Activated CD4-positive, alpha-beta T cell treated with anti-CD3 and anti-CD28 coated beads, Interleukin-2, amount 50 U/mL, for 48 hours (primary cell): ENCODE data around the gene GTPBP2.
"Not testable (repeated sequence)": the region's sequence is repeated elsewhere in the genome, so short reads cannot be mapped to it uniquely, and the experiment has no call there.

Experiments
- DNase-seq, 2 experiments: peaks; one replicate each; pipeline ENCODE4 v3.0.0-alpha.2; 2020

Gene GTPBP2

DNA sequence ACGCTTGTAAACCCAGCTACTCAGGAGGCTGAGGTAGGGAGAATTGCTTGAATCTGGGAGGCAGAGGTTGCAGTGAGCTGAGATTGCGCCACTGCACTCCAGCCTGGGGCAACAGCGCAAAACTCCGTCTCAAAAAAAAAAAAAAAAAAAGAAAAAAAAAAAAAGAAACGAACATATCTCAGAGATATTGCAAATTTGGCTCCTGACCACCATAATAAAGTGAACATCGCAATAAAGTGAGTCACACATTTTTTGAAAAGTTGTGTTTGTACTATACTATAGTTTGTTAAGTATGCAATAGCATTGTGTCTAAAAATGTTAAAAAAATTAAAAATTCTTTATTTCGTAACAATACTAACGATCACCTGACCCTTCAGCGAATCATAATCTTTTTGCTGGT, 29.1 kb upstream of the GTPBP2 start:
- DNase-seq, result no peak

DNA sequence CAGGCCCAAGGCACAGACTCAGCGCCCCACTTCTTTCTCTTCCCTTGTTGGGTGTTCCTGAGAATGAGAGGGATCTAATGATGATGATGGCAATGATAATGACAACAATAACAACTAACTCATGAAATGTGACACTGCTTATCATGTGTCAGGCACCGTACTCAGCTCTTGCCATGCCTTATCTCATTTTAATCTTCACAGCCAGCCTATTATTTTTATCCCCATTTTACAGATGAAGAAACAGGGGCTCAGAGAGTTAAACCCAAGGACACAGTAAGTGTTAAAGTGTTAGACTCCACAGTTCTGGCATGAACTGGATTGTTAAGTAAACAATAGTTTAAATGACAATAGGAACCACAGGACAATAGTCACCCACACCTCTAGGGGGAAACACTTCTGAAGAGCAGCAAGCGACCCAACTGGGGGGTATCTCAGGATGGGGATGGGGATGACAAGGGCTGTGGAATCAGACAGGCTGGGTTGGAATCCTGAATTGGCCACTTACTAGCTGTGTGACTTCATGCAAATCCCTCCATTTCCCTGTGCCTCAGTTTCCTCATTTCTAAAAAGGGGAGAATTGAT, 28.2 kb upstream of the GTPBP2 start:
- DNase-seq, result no peak

DNA sequence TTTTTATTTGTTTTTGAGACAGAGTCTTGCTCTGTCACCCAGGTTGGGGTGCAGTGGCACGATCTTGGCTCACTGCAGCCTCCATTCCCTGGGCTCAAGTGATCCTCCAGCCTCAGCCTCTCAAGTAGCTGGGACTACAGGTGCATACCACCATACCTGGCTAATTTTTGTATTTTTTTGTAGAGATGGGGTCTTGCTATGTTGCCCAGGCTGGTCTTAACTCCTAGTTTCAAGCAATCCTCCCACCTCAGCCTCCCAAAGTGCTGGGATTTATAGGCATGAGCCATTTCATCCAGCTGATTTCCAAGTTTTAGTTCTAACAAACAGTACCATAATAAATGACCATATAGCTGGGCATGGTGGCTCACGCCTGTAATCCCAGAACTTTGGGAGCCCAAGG, 23.8 kb upstream of the GTPBP2 start:
- not testable (repeated sequence) for DNase-seq

DNA sequence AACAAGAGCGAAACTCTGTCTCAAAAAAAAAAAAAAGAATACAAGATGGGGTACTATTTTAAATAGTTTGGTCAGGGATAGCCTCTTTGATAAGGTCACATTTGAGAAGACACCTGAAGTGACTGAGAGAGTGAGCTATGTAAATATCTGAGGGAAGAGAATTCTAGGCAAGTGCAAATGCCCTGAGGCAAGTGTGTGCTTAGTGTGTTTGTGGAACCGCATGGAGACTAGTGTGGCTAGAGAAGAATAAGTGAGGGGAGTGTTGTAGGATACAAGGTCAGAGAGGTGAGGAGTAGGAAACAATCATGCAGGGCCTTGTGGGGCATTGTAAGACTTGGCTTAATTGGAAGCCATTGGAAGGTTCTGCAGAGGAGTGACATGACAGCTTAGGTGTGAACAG, 19.2 kb upstream of the GTPBP2 start:
- DNase-seq, result no peak

DNA sequence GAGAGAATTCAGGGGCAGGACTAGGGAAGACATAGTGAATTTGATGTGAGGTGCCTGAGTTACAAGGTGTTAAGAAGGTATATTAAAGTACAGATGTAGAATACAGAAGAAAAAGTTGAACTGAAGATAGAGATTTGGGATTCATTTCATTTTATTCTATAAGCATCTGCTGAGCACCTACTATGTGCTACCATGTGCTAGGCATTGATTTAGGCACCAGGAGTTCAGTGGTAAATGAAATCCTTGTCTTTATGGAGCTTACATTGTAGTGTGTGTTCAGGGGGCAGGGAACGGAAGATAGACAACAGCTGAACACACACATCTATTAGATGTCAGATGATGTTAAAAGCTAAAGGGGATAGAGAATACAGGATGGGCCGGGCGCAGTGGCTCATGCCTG, 18.5 kb upstream of the GTPBP2 start:
- DNase-seq, result no peak

DNA sequence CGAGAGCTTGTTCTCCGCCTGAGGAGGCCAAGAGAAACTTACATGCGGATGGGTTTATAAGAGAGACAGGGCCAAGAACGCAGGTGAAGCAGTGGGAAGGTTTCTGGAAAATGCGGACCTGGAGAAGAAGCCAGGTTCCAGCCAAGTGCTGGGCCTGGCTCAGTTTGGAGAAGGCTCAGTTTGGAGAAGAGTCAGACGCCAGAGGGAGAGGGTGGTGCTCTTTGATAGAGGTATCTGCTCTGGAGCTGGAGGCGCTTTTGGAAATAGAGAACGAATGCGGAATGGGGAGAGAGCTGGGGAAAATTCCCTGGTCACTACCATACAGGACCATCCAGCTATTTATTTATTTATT, 16.5 kb upstream of the GTPBP2 start:
- no peak for DNase-seq

DNA sequence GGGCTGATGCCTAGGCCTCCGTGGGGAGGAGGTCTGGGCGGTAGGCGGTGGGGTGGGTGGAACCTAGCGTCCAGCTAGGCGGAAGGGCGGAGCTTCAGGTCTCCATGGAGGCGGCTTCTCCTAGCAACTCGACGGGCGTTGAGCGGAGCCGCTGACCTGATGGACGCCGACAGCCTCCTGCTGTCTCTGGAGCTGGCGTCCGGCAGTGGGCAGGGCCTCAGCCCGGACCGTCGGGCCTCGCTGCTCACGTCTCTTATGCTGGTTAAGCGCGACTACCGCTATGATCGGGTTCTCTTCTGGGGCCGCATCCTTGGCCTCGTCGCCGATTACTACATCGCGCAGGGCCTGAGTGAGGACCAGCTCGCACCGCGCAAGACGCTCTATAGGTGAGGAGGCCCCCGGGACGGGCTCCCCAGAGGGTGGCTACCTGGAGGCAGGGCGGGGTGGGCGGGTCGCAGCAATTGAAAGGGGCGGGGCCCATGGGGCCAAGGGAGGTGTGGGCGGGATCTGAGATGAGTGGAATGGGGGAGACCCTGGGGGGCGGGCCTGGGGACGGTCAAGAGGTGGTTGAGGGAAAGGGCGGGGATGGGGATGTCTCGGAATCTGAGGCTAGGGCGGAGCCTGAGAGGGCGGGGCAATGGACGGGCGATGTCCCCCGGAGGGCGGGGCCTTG, 16.0 kb upstream of the GTPBP2 start, which contains the start of gene RSPH9:
RSPH9 (plus strand) TSS at position 97 of the 673 bp plus-strand sequence; CDS start at position 160, 63 bp downstream.
- DNase-seq, result peak; percentile 72 to 79

DNA sequence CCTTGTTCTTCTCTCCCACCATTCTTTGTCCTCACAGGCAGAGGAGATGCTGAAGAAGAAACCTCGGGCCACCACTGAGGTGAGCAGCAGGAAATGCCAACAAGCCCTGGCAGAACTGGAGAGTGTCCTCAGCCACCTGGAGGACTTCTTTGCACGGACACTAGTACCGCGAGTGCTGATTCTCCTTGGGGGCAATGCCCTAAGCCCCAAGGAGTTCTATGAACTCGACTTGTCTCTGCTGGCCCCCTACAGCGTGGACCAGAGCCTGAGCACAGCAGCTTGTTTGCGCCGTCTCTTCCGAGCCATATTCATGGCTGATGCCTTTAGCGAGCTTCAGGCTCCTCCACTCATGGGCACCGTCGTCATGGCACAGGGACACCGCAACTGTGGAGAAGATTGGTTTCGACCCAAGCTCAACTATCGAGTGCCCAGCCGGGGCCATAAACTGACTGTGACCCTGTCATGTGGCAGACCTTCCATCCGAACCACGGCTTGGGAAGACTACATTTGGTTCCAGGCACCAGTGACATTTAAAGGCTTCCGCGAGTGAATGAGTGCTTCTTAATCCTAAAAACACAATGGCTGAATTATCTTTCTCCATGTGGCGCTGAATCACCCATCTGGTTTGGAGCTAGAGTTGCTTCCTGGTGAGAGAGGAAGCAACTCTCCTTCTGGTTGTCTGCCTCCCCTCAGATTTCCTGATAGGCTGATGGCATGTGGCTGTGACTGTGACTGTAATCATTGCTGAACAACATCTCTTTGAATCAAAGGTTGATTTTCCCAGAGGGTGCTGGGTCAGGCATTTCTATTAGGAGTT, 11.1 kb upstream of the GTPBP2 start:
- no peak for DNase-seq

DNA sequence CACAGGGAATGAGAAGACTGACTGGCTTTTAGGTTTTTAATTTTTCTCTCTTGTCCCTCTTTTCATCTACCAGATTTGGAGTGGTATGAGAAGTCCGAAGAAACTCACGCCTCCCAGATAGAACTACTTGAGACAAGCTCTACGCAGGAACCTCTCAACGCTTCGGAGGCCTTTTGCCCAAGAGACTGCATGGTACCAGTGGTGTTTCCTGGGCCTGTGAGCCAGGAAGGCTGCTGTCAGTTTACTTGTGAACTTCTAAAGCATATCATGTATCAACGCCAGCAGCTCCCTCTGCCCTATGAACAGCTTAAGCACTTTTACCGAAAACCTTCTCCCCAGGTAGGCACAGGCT, 7.2 kb upstream of the GTPBP2 start:
- DNase-seq, result peak; percentile 5 to 25

DNA sequence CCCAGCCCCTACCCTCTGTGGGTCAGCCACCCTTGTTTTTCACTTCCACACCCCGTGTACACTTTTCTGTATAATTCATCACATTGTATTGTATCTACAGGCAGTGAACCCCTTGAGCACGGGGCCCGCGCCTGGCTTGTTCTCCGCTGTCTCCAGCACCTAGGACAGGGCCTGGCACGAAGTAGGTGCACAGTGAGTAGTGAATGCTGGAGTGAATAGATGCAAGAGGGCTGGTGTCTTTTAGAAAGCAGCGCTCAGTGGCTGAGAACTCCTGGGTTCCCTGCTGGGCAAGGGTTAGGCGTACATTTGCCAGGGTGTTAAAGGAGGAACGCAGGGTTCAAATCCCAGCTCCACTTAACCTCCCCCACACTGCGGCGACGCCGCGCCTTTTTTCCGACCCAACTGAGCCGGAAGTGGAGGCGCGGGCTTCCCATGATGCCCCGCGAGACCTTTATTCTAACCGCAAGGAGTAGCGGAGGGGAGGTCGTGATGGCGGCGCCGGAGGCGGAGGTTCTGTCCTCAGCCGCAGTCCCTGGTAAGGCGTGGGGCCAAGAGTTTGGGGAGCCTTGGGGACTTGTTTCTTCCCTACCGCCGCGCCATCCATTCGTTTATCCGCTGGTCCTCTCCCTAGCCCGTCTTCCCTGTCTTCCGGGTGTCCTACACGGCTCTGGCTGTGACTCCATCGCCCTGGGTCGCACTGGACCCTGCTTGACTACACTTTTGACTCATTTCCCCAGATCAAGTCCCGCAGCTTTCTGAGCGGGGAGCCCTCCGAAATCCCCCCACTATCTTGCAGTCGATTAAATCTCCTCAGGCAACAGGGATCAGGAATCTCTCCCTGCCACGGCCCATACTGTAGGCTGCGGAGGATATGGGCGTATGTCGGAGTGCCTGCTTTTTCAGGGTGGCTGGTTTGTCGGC, 6.6 kb upstream of the GTPBP2 start, which contains the start of gene MAD2L1BP:
MAD2L1BP (plus strand) TSS at position 454 of the 921 bp plus-strand sequence; CDS start at position 490, 36 bp downstream.
- DNase-seq, result peak; percentile 88 to 92

DNA sequence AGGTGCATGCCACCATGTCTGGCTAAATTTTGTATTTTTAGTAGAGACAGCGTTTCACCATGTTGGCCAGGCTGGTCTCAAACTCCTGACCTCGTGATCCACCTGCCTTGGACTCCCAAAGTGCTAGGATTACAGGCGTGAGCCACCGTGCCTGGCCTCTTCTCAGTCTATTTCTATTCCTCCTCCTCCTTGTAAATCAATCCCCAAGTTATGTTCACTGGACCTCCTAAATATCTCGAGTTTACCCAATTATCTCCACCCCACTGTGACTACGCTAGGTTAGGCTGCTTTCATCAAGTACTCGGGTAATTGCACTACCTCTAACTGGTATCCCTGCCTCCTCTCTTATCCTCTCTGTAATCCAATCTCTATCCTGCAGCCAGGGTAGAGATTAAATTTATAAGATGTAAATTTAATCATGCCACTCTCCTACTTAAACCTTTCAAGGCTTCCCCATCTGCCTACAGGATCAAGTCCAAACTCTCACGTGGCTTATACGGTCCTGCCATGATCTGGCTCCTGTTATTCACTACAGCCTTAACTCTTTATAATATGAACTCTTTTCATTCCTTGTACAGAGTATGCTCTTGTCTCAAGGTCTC, 5.7 kb upstream of the GTPBP2 start:
- DNase-seq, result no peak

DNA sequence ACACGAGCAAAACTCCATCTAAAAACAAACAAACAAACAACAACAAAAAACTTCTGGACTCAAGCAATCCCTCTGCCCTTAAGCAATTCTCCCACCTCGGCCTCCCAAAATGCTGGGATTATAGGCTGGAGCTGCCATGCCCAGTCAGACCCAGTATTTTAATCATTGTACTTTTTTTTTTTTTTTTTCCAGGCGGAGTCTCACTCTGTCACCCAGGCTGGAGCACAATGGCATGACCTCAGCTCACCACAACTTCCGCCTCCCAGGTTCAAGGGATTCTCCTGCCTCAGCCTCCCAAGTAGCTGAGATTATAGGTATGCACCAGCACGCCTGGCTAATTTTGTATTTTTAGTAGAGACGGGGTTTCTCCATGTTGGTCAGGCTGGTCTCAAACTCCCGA, 3.9 kb upstream of the GTPBP2 start:
- DNase-seq, result not testable (repeated sequence)

DNA sequence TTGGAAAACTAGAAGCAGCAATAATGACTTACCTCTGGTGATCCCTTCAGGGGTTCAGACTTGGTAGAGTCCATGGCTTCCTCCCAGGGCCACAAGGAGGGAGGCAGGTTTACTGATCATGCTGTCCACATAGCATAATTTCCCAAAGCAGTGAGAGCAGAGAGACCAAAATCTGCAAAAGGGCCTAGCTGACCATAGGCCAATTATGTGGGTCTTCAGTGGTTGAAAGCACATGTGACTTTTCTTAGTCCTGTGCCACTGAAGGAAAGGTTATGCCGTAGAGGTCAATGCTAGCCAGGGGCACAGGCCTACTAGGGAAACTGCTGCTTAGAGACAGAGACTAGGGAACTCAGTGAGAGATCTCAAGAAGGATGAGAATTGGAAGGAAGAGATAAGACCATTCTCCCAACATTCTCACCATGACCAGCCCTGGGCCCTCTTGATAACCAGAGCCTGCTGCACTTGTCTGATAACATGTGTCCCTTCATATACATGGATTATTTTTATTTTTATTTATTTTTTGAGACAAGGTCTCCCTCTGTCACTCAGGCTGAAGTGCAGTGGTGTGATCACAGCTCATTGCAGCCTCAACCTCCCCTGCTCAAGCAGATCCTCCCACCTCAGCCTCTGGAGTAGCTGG, 2.0 kb upstream of the GTPBP2 start:
- no peak for DNase-seq

DNA sequence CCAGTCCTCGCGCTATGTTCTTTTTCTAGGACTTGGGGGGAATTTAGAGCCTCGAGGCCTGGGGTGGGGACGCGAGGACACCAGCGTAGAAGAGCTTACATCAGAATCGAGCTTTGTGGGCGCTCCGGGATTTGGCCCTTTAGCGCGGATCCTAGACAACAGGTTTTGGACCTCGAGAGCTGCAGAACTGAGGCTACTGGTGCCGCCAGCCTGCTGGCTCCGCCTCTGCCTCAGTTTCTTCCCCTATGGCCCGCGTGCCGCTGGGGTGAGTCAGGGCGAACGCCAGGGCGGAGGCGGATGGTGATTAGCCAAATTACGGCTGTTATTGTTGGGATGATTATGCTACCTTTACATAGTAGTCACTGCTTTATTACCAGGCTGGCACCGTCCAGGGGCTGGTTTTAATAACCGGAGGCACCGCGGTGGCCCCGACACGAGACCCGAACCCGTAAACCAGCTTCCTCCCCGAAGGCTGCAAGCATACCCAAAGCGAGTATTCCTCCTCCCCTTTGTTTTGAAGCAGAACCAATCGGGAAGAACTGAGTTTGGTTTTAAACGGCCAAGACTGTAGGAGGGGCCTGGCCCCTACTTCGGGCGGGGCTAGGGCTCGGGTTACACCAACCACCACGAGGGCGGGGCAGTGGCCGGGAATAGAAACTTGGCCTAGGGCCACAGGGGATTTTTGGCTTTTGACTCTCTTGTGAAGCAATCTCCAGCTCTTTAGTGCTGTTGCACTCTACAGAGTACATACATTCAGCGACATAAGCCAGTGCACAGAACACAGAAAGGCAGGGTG, 639 bp upstream of the GTPBP2 start:
- DNase-seq, result peak; percentile 94 to 96

DNA sequence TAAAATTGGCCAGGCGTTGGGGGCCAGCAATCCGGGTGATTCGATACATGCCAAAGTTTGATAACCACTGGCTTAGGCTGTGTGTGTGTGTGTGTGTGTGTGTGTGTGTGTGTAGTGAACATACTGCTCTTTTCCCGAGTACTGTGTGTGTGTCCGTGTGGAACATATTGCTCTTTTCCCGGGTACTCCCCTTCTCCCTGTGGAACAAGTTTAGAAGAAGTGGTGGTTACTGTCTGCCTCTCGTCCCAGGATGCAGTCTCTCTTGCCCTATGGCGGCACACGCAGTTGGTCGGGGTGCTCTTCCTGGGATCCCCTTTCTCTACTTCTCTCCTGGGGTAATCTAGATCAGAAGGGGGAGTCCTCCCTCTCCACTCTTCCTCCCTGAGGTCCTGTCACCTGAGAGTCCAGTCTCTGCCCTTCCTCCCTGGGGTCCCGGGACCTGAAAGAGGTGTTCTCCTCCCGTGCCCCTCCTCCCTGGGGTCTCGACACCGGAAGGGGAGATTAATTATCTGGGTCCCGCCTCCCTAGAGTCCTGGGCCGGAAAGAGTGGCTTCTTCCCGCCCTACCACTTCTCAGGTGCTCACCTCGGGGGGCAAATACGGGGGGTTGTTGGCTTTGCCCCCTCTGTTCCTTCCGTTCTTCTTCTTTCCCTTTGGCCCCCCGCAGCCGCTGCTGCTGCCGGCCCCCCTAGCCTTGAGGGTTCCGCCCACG, 516 bp downstream of the GTPBP2 start:
- peak; percentile 54 to 65 for DNase-seq

DNA sequence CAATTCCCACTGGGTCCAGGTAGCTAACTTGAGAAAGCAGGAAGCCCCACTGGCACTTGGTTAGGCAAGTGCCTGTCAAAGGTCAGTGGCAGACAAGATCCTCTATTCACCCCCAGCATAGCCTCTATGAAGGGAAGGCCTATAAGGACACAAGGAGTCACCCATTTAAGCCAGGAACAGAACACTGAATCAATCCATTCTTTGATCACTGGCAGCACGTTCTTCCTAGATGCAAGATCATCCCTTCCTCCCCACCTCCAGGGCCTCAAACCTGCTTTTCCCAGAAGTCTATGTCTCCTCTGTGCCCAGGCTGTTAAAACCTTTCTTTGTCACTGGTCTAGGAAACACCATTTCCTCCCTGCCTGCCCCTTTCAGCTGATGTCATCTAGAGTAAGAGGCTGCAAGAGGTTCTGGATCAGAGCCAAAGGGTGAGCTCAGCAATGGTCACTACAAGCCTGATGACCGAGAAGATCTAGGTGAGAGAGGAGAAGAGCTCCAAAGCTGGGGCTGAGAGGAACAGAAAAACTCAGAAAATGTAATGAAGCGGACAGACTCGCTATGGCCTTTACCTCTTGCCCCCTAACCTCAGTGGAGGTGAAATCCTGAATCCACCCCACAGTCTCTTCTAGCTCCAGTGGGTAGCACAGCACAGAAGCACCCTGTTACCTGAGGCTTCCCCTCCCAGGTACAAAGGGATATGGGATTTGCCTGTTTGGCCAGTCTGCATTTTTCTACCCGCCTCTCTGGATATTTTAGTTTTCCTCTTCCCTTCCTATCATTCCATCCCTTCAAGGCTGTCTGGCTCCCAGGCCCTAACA, 1.8 kb downstream of the GTPBP2 start:
- no peak for DNase-seq

DNA sequence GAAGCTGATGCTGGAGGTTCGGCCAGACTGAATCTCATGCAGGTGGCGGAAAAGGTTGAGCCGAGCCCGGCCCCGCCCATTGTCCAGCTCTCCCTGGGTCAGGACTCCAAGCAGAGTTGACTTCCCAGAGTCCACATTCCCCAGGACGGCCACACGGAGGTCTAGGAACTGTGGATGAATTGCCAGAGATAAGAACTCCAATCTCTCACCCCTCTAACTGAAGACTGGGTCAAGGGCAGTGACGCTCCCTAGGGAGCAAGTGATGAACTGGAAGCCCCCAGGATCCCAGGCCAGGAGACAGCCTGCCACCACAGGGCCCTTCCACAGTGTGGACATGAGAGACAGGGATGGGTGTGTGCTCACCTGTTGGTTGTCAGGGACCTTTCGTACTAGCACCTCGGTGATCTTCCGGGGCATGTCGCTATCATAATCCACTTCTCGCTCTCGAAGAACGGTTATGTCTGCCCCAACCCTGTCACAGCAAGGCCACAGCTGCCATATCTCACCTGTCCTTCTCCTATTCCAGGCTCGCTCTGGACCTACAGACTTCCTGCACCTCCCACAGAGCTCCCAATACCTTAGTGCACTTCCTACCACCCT, 3.6 kb downstream of the GTPBP2 start:
- no peak for DNase-seq

DNA sequence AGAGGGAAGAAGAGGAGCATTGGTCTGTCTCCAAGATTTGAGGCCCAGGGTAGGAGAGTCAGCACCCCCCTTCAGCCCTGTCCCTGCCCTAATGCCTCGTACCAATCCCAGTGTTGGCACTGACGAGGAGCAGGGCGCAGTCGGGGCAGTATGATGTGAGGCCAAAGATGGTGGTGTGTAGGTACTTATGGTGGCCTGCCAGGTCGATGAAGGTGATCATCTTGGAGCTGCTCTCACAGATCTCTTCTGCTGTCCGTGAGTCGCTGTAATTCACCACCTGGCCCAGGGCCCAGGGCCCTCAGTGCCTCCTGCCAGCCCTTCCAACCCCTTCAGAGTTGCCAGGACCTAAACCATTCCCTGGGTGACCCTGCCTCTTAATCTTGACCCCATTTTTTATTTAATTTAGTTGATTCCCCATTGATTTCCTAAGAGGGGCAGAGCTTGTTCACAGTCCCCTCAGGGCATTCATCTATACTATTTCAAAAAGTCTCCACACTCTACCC, 4.2 kb downstream of the GTPBP2 start:
- no peak for DNase-seq
